ENCODE measurements around the gene PARVB.
"Not testable (repeated sequence)": the region's sequence is repeated elsewhere in the genome, so short reads cannot be mapped to it uniquely, and the experiment has no call there.

The PARVB gene

DNA sequence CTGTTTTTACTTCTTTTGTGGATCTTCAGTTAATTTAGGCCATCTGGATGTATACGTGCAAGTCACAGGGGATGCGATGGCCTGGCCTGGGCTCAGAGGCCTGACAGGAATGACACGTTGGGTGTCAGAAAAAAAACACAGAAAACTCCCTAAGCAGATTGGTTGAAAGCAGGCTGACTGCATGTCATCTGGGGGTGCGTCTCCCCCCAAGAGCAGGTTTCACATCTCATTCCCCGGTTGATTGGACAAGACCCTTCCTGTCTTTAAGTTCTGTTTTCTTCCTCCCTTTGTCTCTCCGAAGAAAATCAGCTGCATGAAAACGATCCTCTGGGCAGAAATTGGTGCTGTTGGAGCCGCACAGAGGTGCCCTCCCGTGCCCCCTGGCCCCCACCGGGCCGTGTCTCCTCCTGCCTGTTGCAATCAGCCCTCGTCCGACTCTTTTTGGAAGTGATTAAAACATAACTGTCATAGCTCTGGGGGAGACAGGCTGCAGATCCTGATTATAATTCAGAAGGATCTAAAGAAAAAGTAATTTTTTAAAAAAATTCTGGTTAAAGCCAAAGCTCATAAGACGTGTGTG is 84.8 kb downstream of the PARVB start:
- no peak for DNase-seq (ENCODE audit: low read depth, low spot score)

GRCh38 chr22:44109416-44109815 is 85.3 kb downstream of the PARVB start:
- no peak for DNase-seq (ENCODE audit: low read depth, low spot score)

GRCh38 chr22:44110656-44111055 is 86.6 kb downstream of the PARVB start:
- DNase-seq (ENCODE audit: low read depth, low spot score) = not testable (repeated sequence)

DNA sequence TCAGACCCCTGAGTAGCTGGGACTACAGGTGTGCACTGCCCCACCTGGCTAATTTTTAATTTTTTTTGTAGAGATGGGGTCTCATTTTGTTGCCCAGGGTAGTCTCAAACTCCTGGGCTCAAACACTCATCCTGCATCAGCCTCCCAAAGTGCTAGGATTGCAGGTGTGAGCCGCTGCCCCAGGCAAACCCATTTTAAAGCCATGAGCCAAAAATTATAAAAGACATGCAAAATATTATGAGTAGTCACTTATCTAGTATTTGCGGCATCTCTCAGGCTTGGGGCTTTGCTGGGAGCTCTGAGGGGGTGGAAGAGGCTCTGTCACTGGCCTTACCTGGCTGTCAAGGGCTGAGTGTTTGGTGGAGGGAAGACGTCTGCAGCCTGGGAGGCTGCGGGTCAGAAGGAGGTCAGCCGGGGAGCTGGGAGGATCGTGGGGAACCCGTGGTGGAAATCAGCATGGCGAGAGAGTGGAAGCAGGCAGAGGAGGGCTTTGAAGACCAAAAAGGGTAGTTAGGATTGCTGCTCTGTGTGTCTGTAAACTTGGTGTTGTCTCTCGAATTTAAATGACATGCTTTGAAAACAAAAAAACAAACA is 87.6 kb downstream of the PARVB start:
- DNase-seq (ENCODE audit: low read depth, low spot score) = no peak

DNA sequence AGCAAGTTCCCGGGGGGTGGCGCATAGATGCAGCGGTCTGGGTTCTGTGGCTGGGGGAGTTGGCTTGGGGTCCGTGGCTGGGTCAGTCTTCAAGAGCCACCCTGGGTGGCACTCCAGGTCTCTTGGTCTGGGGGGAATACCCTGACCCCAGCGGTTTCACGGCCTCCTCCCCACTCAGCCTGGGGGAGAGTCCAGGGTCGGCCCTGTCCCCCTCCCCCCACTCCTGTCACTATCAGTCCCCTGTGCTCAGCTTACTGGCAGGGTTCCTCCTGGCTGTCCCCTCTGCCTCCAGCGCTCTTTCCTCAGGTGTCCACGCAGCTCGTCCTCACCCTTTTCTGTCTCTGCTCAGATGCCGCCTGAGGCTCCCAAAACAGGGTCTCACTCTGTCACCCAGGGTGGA is 88.1 kb downstream of the PARVB start:
- no peak for DNase-seq (ENCODE audit: low read depth, low spot score)

- DNase-seq (ENCODE audit: low read depth, low spot score) = no peak
Observed at GRCh38 chr22:44116331-44116730, 92.2 kb downstream of the PARVB start.

- no peak for DNase-seq (ENCODE audit: low read depth, low spot score)
Observed at GRCh38 chr22:44116755-44117684, 92.9 kb downstream of the PARVB start.

- DNase-seq (ENCODE audit: low read depth, low spot score) = no peak
Observed at GRCh38 chr22:44117746-44118145, 93.6 kb downstream of the PARVB start.

DNA sequence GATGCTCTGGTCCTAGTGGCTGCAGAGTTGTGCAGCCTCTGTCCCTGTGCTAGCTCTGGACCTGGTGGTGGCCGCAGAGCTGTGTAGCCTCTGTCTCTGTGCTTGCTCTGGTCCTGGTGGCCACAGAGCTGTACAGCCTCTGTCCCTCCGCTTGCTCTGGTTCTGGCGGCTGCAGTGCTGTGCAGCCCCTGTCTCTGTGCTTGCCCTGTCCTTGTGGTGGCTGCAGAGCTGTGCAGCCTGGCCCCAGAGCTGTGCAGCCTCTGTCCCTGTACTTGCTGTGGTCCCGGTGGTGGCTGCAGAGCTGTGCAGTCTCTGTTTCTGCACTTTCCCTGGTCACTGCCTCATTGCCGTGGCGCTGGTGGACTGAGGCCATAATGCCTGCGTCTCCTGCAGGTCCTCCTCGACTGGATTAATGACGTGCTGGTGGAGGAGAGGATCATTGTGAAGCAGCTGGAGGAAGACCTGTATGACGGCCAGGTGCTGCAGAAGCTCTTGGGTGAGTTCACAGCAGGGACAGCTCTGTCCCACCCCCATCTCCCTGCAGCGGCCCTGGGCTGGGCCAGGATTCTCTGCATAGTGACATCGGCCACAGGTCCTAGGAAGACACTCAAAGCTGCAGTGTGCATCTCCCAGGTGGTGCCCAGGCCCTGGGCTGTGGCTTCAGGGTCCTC is 94.7 kb downstream of the PARVB start:
- no peak for DNase-seq (ENCODE audit: low read depth, low spot score)

DNA sequence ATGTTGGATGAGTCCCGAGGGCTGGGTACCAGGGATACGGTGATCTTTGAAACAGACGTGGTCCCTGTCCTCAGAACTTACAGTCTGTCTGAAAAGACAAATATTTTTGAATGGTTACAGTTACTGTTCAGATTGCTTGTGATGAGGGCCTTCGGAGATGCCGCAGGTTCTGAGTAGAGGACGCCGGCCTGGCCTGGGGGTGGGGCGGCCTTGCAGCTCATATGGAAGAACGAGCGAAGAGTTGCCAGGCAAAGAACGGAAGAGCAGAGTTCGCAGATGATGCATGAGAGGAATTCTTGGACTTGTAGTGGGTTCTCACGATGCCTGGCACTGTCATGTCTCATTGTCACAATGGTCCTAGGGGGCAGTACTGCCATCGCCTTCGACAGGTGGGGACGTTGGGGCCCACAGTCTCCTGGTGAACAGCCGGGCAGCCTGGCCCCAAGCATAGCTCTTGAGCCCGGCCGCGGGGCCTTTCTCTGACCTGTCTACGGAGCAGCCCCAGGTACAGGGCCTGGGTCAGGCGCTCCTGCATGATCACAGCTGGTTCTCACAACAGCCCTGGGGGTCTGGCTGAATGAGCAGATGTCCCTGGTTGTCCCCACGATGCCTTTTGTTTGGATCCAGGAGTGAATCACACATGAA is 95.7 kb downstream of the PARVB start:
- no peak for DNase-seq (ENCODE audit: low read depth, low spot score)

GRCh38 chr22:44120314-44120704 is 96.2 kb downstream of the PARVB start:
- DNase-seq (ENCODE audit: low read depth, low spot score) = no peak

DNA sequence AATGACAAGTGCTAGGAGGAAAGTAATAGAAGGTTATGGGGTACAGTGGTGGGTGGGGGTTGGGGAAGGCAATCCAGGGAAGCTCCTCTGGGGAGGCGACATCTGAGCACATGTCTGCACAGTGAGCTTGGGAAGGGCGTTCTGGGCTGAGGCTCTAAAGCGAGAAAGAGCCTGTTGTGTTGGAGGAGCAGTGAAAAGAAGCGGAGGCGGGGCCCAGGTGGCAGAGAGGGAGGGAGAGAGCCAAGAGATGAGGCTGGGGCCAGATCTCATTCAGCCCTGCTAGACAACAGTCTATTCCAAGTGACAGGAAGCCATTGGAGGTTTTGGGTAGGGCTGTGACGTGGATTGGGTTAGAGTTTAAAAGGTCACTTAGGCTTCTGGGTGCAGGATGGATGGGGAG is 101.3 kb downstream of the PARVB start:
- DNase-seq (ENCODE audit: low read depth, low spot score) = no peak

DNA sequence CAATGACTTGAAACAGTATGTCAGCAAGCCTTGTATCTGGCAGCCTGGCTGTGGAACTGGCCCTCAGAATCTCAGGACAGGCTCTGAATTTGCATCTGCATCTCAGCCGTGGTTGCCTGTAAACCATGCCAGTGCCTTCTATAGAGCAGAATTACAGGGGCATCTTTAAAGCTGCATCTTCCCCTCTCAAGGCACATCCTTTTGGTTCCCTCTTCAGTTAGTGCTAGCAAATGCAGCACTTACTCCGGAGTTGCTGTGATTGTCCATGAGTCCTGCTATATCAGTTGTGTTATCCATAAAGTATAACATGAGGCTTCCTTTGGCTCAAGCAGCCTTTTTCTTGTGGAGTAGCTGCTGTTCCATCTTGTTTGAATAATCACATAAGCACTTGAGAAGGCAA is 102.7 kb downstream of the PARVB start:
- no peak for DNase-seq (ENCODE audit: low read depth, low spot score)

DNA sequence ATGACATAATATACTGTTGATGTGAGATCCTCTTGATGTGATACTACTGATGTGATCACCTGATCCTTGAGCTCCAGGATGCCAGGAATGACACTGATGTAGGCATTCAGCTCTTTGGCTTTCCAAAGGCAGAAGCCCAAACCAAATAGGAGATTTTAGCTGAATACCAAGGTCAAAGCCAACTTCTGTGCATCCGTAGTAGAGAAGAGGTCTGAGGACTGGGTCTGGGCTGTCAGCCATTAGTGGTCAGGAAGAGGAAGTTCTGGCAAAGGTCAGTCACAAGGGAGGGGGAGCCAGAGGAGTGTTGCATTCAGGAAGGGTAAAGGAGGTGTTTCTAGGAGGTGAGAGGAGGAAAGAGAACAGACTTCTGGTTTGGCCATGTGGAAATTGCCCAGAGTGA is 103.3 kb downstream of the PARVB start:
- DNase-seq (ENCODE audit: low read depth, low spot score) = no peak

DNA sequence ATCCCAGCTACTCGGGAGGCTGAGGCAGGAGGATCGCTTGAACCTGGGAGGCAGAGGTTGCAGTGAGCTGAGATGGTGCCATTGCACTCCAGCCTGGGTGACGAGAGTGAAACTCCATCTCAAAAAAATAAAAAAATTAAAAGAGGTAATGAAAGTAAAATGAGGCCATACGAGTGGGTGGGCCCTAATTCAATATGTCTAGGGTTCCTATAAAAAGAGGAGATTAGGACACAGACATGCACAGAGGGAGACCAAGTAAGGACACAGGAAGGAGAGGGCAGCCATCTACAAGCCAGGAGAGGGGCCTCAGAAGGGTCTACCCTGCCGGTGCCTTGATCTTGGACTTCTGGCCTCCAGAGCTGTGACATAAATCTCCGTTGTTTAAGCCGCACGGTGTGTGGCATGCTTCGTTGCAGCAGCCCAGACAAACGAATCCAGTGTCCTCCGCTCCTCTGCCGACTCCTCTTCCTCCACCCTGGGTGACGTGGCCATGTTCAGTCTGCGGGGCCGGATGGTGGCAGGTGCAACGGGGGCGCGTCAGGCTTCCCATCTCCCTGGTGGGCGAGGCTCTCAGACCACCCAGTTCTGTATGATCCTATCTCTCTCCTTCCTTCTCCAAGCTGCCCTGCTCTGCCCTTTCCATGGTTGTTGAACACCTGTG is 105.0 kb downstream of the PARVB start:
- DNase-seq (ENCODE audit: low read depth, low spot score) = no peak

DNA sequence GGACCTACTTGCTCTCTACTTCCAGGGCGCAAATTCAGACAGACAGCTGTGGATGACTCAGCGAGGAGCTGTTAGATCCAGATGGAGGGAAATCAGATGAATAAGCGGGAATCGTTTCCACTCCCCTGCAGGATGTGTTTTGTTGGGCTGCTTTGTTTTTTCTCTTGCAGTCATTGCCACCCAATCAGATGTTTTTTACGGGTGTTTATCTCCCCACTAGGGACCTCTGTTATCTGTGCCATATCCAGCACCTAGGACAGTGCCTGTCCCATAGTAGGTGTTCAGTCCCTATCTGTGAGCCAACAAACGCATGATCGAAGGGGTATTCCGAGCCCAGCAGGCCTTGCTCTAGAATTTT is 105.5 kb downstream of the PARVB start:
- DNase-seq (ENCODE audit: low read depth, low spot score) = no peak

GRCh38 chr22:44130076-44130711 is 106.1 kb downstream of the PARVB start:
- no peak for DNase-seq (ENCODE audit: low read depth, low spot score)

DNA sequence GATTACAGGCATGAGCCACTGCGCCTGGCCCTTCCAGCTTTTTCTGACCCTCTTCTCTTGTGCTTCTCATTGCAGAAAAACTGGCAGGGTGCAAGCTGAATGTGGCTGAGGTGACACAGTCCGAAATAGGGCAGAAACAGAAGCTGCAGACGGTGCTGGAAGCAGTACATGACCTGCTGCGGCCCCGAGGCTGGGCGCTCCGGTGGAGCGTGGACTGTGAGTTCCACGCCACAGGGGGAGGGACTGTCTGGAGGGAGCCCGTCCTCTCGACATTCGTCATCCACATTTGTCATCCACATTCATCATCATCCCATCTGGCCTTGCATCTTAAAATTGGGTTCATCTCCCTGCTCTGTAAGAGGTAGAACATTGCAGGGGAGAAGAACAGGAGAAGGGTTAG is 107.3 kb downstream of the PARVB start:
- DNase-seq (ENCODE audit: low read depth, low spot score) = no peak

DNA sequence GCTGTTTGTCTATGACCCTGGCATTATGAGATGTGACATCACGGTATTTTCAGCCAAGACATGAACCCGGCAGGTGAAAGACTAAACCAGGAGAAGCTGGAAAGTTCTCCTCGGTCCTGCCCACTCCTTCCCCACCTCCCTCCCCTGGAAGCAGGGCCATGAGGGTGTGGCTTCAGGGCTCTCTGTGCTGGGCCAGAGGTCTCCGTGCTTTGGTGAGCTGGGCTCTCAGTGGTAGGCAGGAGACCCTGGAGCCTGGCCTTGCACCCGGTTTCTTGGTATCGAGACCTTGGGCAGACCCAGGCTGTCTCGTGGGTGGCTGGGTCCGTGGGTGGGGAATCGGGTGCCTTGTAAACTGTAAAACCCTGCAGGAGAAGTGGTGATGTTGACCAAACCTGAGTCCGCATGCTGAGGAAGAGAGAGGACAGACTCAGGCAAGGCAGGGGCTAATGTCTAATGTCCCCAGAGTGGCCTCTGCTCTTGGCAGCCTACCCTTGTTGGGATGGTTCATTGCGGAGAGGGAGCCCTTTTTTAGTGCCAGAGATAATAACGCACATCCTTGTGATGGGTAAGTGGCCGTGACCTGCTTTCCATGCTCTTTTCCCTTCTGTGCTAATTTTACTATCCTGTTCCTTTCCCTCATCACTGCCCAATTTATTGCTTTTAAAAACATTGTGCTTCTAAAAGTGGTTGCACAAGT is 108.0 kb downstream of the PARVB start:
- DNase-seq (ENCODE audit: low read depth, low spot score) = no peak

- DNase-seq (ENCODE audit: low read depth, low spot score) = no peak
Observed at GRCh38 chr22:44132724-44133123, 108.6 kb downstream of the PARVB start.

Data from brain pericyte (primary cell).